Daoy (cell line): ENCODE data around the gene DDT. TPM values are rescaled to one million over a fixed set of nuclear protein-coding genes. Genes with fewer than 3 reads are reported as not detected.
"Not testable (repeated sequence)": the region's sequence is repeated elsewhere in the genome, so short reads cannot be mapped to it uniquely, and the experiment has no call there.

ENCODE experiments used
- DNase-seq: peaks from one replicate; pipeline ENCODE4 v3.0.0-alpha.2; 2015; ENCODE audit warnings: low read depth
- total RNA-seq: library from RNA; depleted of rRNA; stranded (reverse); fragments of >200 nt; shearing (Covaris generic); gene quantifications from 2 replicates; pipeline ENCODE4 v1.2.3, GENCODE V29; 2014; rRNA removed

DDT gene
- 113 and 133 TPM in 2 replicates for total RNA-seq

GRCh38 chr22:23974345-23974744 lies at the start of gene DDT:
DDT (minus strand) TSS chr22:23974441; CDS start chr22:23974414, 27 bp downstream.
- not testable (repeated sequence) for DNase-seq

GRCh38 chr22:24023204-24023789 lies 49.1 kb upstream of the DDT start:
- no peak for DNase-seq

GRCh38 chr22:24021304-24021703 lies 47.1 kb upstream of the DDT start:
- no peak for DNase-seq

- DNase-seq: no peak
Measured at GRCh38 chr22:24016156-24016555, 41.9 kb upstream of the DDT start.

DNA sequence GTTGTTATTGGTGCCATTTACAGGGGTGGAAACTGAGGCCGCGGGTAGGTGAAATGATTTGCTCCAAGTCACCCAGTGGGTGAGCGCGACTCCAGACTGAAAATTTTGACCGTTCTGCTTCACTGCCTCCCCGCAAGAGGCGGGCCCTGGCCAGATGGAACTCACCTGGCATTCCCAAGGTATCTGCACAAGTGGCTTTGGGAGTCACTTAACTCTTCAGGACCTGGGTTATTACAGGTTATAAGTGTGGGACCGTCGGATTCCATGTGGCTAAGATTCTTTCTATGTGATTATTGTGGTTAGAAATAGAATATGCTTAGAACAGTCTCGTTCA lies 37.5 kb upstream of the DDT start:
- DNase-seq: no peak

DNA sequence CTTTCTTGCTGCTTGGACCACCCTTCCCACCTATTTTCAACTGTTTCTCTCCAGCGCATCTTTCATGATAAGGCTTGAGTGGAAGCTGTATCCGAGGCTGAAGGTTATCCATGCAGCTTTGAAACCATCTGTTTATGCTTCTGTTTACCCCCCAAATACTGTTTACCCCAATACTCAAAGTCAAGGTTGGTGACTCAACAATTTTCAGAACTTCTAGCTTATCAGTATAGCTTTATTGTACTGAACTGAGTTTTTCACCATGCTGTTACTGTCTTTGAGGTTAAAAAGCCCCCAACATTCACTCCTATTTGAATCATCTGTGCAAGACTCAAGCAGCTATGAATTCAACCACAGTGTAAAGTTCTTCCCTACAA lies 35.8 kb upstream of the DDT start:
- DNase-seq: no peak

GRCh38 chr22:24009227-24010017 lies 35.2 kb upstream of the DDT start:
- DNase-seq: no peak

GRCh38 chr22:24008381-24009226 lies 34.4 kb upstream of the DDT start:
- DNase-seq: no peak

DNA sequence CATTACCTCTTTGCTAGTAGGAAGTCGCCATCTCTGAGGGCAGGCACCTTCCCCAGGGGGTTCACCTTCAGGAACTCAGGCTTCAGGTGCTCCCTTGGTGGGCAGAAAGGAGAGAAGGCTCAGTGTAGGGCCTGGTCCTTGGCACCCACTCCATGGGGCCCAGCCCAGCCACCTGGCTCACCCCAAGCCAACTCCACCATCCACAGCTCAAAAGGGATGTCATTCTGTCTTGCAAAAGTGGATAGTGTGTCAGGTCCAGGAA lies 33.7 kb upstream of the DDT start:
- DNase-seq: no peak

GRCh38 chr22:24007253-24008021 lies 33.2 kb upstream of the DDT start:
- DNase-seq: no peak

DNA sequence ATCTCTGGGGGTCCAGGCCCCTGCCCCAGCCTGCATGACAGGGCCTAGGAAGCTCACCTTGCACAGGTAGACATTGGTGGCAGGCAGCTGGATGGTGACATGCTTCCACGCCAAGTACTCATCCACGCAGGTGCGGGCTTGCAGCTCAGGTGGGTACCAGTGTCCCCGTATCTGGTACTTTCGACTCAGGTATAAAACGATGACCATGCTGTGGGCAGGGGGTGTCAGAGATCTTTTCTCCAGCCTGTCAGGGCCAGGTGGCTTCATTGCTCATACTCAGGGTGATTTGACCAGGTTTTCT lies 32.6 kb upstream of the DDT start:
- no peak for DNase-seq

DNA sequence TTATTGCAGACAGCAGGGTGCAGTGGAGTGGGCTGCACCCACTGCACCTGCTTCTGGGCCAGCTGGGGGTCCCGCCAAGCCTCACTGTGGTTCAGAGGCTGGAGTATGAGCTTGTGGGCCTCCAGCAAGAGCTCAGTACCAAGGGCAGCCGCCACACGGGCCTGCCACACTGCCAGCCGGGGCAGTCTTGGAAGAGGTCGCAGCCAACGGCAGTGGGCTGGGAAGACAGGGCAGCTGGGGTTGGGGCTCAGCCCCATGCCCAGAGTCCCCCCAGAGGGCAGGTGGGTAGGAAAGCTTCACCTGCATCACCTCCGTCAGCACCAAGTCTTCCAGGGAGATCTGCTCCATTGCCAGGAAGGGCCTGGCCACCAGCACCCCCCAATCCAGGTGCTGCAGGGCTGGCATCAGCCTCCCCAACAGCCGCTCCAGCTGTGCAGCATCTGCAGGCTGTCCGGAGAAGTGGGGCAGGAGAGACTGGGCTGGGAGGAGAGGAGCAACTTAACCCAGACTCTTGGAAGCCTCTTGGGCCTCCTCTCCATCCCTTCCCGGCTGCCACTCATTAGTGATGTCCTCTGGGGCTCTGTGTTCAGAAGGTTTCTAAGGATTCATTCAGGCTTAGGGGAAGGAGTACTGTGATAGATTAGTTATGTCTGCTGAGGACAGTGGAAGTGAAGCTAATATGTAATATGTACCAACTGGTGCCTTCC lies 32.1 kb upstream of the DDT start:
- no peak for DNase-seq

DNA sequence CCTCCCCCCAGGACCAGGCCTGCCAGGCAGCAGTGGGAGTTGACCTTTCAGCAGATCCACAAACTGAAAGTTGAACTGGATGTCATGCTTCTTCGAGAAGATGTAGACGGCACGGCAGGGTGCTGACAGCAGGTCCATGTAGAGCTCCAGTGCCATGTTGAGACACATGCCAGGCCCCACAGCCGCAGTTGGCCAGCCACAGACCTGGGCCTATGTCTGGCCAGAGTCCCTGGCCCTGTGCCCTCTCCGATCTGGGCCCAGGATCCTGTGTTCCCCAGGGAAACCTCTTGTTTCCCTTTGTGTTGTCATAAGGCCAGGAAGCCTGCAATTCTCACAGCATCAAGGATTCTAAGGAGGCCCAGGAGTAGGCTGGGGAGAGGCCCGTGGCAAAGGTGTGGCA lies 31.0 kb upstream of the DDT start, which contains the start of gene GSTT4:
Gene GSTT4 (minus strand): TSS at position 253 of the 400 bp plus-strand sequence. CDS start 97 bp downstream, at position 156.
- no peak for DNase-seq

- DNase-seq: no peak
Measured at GRCh38 chr22:24003887-24004286, 29.6 kb upstream of the DDT start.

GRCh38 chr22:24002851-24003250 lies 28.6 kb upstream of the DDT start:
- DNase-seq: no peak

DNA sequence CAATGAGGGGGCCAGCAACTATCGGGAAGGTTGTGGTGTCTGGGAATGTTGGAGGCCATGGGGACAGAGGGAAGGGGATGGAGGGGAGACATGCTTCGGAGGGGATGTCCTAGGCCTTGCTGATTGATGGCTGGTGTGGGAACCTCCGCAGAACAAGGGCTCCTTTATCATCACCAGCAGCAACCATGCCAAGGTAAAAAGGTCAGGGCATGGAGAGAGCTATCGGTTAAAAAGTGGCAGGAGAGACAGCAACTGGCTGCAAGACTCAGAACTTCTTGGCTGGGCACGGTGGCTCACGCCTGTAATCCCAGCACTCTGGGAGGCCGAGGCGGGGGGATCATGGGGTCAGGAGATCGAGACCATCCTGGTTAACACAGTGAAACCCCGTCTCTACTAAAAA lies 28.0 kb upstream of the DDT start:
- no peak for DNase-seq

DNA sequence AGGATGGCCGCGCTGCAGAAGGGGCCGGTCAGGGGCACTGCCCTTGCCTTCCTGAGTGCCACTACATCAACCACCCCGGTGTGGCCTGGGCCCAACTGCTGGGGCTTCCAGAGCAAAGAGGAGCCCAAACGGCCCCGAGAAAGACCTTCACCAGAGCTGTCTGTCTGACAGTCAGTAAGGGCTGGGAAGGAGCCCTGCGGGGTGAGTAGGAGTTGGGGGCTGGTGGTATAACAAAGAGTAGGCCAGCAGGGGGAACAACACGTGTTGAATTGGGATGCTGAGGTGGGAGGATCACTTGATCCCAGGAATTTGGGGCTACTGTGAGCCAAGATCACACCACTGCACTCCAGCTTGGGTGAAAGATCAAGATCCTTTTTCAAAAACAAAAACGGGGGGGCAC lies 27.1 kb upstream of the DDT start:
- no peak for DNase-seq

DNA sequence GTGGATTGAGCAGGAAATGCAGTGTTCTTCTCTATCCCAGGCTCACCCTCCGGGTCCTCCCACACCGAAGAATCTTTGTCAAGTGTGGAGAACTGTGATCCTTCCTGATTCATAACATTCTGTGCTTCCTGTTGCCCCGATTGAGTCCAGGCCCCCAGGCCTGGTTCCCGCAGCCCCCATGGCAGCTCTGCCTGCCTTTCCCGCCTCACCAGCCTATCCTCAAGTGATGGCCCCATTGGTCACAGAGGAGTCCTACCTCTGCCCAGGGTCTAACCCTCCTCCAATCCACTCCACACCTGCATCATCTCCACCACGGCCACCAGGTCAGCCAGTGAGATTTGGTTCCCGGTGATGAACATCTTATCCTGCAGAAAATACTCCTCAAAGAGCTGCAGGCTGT lies 25.5 kb upstream of the DDT start:
- DNase-seq: not testable (repeated sequence)

DNA sequence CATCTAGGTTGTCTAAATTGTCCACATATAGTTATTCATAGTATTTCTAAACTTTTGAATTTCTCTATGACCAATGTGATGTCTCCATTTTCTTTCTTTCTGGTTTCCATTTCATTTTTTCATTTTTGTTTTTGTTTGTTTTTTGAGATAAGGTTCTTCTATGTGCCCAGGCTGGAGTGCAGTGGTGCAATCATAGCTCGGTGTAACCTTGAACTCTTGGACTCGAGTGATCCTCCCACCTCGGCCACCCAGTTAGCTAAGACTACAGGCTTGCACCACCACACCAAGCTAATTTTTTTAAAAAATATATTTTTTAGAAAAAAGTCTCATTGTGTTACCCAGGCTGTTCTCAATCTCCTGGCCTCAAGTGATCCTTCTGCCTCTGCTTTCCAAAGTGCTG lies 22.9 kb upstream of the DDT start:
- DNase-seq: no peak

DNA sequence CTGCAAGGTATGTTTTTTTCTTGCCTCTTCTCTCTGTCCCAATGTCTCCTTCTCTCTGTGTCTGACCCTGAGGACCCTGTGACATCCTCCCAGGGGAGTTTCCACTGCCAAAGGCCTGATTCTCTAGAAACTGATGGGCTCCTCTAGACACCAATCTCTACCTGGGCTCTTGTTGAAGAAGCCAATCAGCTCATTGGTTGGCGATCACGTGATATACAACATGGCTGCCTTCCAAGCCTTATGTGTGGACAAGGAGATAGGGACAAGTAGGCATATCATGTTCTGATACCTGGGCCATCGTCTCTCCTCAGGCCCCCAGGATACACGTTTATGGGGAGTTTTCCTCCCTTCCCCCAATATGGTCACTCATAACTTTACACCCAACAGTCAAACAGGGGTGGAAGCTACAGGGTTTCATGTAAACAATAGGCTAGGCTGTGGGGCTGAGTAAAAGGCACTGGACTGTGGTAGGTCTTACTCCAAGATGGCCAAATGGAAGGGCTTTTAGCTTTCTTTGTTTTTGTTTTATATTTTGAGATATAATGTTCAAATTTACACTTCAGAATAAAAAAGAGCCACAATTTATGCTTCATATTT lies 19.4 kb upstream of the DDT start:
- DNase-seq: not testable (repeated sequence)

DNA sequence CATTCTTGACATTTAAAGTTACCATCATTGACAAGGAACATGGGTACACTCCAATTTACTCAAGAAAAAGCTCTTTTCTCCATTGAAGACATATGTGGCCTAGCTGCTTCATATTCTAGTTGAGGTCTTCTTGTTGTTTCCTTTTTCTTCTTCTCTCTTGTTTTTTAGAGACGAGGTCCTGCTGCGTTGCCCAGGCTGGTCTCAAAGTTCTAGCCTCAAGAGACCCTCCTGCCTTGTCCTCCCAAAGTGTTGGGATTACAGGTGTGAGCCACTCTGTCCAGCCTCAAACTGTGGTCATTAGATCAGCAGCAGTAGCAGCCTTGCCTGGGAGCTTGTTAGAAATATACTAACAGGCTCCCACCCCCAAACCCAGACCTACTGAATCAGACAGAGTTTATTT lies 18.8 kb upstream of the DDT start:
- DNase-seq: not testable (repeated sequence)
